NB4 (cell line): ENCODE results near the gene MPG.

Experiments used
- MYC ChIP-seq: IDR thresholded peaks from 2 replicates; pipeline ENCODE4 v1.6.1; 2011; ENCODE audit warnings: low read depth, low read length
- POLR2A ChIP-seq: IDR thresholded peaks from 2 replicates; pipeline ENCODE4 v1.6.1; 2011; ENCODE audit warnings: mild to moderate bottlenecking; ENCODE audit not compliant: insufficient read length; ENCODE audit errors: extremely low read depth
- TF ChIP-seq, protein P1 (sequence below): IDR thresholded peaks from one replicate; pipeline ENCODE4 v1.5.1; 2012; ENCODE audit warnings: low read depth, low read length
- TF ChIP-seq, protein P2 (sequence below): IDR thresholded peaks from 2 replicates; pipeline ENCODE4 v1.6.1; 2011; ENCODE audit warnings: low read depth, low read length

DNA sequence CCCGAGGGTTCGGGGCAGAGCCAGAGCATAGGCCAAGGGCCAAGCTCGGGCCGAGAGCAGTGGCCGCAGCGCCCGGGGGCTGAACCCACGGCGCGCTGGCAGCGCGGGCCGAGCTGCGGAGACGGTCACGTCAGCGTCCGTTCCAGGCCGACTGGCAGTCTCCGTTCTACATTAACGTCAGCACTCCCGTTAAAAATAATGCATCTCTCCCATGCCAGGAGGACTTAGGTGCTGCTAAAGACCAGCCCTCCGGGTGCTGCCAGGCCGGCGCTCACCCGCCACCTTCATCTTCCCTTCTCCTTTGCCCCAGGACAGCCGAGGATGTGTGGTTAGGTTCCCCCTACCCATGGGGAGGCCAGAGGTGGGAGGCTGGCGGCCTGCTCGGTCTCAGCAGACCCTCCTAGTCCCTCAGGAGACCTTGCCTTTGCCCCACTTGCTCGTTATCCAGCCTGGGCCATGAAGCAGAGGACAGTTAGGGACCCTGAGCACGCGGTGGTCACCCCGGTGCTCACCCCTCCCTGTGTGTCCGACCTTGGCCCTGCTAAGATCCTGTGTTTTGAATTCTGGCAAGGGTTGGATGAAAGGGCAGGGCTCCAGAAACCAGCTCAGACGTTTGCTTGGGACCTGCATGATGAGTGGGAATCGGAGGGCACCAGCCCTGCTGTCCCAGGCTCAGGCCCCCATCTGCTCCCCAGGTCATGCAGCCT is 572 bp downstream of the MPG start:
- TF ChIP-seq POLR2A (no peak), MYC (no peak)
- TF ChIP-seq, protein P1, sequence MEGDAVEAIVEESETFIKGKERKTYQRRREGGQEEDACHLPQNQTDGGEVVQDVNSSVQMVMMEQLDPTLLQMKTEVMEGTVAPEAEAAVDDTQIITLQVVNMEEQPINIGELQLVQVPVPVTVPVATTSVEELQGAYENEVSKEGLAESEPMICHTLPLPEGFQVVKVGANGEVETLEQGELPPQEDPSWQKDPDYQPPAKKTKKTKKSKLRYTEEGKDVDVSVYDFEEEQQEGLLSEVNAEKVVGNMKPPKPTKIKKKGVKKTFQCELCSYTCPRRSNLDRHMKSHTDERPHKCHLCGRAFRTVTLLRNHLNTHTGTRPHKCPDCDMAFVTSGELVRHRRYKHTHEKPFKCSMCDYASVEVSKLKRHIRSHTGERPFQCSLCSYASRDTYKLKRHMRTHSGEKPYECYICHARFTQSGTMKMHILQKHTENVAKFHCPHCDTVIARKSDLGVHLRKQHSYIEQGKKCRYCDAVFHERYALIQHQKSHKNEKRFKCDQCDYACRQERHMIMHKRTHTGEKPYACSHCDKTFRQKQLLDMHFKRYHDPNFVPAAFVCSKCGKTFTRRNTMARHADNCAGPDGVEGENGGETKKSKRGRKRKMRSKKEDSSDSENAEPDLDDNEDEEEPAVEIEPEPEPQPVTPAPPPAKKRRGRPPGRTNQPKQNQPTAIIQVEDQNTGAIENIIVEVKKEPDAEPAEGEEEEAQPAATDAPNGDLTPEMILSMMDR: no peak
- TF ChIP-seq, protein P2, sequence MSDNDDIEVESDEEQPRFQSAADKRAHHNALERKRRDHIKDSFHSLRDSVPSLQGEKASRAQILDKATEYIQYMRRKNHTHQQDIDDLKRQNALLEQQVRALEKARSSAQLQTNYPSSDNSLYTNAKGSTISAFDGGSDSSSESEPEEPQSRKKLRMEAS: no peak
